ENCODE results near the gene PMM1.

- no peak for TF ChIP-seq CTCF (IDR thresholded peaks at IDR 0.05)
- peak in 2 of 4 donors; percentile 60 to 88 for TF ChIP-seq POLR2A (IDR thresholded peaks at IDR 0.05)
- peak; percentile 79 to 98 (median 95) for TF ChIP-seq POLR2AphosphoS5 (IDR thresholded peaks at IDR 0.05)
- no peak for TF ChIP-seq EP300 (IDR thresholded peaks at IDR 0.05)
These were observed at the start of gene PMM1 for GRCh38 chr22:41589391-41590241.

Data from stomach (tissue), 4 donors.